IPS DF 19.7 (cell line): ENCODE results near the gene ICE1.
"Not testable (repeated sequence)": the region's sequence is repeated elsewhere in the genome, so short reads cannot be mapped to it uniquely, and the experiment has no call there.

Experiments used
- DNase-seq: peaks from one replicate; pipeline ENCODE4 v3.0.0-alpha.2; 2013; ENCODE audit warnings: low read depth, low spot score

Gene ICE1

DNA sequence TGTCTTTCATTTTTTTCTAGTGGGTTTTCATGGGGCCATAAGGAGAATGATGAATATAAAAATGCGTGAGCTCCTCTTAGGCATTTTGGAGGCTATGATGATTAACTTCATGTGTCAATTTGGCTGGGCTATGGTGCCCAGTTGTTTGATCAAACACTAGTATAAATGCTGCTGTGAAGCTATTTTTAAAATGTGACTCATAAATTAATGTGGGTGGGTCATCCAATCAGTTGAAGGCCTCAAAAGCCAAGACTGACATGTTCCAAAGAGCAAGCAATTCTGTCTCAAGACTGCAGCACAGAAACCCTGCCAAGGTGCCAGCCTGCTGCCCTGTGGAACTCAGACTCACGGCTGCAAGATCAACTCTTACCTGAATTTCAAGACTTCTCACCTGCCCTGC, 24.4 kb upstream of the ICE1 start:
- no peak for DNase-seq

DNA sequence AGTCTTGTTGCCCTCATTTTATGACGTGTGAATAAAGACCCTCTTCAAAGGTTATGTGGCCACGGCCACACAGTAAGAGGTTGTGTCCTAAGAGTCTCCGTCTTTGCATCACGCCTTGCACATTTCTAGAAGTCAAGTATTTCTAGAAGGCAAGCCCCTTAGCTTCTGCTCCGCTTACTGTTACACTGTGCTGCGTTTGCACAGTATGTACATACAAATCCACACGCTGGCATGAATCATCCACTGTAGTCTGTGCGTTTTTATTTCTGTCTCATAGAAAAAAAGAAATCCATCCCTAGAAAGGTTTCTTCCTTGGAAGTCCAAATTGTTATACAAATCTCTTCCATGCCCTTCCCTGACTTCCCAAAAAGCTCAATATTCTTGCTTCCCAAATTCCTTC, 21.4 kb upstream of the ICE1 start:
- DNase-seq = no peak

DNA sequence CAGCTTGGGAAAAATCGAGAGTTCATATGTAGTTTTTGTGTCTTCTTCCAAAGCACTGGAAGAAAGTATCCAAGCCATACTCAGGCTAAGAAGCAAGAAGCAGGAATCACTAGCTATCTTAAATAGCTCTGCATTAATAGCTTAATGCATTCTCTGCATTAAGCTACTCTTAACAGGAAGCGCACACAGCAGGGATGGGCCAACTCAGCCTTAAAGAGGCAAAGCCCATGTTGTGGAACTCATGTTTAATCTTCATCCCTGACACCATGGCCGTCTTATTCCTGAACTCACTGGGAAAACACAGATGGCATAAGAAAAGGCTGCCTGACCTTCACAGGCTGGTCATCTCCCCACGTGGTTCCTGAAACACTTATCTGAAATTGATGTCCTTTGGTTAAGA, 18.7 kb upstream of the ICE1 start:
- no peak for DNase-seq

DNA sequence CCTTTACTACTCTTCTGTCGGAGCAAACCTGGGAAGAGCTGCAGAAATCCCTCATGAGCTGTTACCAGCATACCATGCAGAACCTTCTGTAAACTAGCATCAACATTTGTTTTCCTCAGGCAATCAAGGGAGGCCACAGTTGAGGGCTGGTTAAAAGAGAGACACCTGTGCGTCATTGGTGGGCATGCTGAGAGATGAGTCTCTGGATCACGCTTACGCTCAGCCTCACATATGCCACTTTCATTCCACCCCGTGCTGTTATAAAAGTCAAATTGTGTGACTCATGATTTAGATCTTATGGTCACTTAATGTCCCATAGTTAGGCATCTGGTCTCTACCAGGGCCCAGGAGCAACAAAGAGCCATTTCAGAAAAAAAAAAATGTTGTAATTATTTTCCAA, 18.1 kb upstream of the ICE1 start:
- no peak for DNase-seq

DNA sequence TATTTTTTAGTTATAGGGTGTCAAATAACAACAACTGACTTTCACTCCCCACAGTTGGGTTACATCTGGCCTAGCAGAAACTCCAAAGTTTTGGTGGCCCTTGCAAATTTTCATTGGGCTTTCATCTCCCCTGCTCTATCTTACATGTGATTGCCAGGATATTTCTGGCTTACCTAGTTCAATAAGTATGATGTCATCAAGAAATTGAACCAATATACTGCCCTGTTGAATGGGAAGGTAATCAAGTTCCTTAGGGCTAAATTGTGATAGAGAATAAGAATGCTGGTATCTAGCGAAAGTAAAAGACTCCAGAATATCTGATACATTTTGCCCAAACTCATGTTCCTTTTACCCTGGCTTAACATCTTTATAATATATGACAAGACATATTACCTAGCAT, 17.0 kb upstream of the ICE1 start:
- DNase-seq = no peak

DNA sequence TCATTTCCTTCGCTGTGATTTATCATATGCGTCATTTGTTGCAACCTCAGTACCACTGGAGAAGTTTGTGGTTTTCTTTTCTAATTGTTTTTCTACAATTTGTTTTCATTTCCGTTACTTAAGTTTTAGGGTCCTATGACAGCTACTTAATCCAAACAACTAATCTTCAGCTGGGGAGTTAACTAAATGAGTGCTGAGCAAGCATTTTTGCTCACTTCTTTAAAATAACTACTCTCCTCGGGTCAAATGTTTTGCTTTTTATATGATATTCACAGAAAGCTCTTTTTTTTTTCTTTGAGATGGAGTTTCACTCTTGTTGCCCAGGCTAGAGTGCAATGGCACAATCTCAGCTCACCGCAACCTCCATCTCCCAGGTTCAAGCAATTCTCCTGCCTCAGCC, 14.6 kb upstream of the ICE1 start:
- DNase-seq = no peak

DNA sequence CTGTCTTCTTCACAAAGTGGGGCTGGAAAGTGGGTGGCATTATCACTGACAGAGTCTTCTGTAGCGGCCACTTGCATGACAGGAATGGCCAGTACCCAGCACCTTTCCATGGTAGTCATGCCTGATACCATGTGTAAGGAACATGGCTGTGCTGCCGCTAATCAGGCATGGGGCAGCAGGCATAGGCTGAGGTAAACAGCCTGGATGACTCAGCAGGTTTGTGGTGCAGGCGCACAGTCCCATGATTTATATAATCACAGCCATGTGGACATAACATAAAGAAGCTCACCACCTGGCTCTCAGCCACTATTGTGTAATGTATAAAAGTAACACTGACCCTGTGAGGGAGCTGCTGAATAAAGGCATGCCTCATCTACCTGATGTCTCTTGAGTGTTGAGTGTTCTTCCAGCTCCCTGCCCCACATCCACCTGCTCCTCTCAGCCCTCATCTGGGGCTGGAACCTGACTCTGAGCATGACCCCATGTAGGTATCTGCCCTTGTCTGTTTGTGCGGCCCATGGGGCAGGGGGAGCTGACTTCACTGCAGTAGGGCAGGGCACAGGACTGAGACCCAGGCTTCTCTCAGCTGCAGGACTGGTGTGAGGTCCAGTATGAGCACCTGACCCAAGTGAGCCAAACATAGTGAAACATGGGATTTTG, 13.2 kb upstream of the ICE1 start:
- no peak for DNase-seq

DNA sequence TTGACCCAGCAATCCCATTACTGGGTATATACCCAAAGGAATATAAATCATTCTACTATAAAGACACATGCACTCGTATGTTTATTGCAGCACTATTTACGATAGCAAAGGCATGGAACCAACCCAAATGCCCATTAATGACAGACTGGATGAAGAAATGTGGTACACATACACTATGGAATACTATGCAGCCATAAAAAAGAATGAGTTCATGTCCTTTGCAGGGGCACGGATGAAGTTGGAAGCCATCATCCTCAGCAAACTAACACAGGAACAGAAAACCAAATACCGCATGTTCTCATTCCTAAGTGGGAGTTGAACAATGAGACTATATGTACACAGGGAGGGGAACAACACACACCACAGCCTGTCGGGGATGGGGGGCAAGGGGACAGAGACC, 8.6 kb upstream of the ICE1 start:
- not testable (repeated sequence) for DNase-seq

DNA sequence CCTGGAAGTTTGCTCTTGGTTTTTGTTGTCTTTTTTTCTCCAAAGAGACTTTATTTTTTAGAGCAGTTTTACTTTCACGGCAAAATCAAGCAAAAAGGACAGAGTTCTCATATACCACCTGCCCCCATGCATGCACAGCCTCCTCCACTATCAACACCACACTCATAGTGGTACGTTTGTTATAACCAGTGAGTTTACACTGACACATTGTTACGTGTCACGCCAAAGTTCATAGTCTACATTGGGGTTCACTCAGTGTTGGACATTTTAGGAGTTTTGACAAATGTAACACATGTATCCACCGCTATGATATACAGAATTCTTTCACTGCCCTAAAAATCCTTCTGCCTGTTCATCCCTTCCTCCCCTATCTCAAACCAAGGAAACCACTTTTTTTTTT, 7.5 kb upstream of the ICE1 start:
- DNase-seq = no peak

DNA sequence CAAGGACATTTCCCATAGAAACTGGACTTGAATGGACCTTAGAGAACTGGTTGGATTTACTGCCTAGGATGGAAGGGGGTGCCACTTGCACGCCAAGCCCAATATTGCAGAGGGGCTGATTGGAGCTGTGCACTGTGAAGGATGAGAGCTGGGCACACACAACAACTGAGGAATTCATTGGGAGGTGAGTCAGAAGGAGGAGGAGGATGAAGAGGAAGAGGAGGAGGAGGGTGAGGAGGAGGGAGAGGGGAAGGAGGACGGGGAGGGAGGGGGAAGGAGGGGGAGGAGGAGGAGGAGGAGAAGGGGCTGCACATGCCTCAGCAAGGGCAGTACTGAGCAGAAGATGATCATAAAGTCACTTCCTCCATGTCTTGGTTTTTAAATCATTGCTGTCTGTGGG, 5.7 kb upstream of the ICE1 start:
- DNase-seq = no peak

DNA sequence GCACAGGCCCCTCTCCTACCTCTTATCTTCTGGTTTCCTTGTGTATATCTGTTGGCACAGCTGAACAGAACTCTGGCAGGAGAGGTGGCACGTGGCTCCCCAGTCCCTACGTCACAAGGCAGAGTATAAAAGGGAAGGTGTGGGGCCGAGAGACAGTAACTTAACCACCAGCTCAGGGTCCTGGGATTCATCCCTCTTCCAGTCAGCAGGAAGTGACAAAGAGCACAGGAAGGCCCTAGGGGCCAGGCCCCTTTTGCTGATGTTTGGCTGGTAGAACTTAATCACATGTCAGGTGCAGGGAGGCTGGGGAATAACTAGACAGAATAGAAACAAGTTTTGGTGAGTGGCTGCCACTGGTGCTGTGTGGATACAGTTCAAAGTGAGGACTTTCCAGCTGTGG, 4.5 kb upstream of the ICE1 start:
- no peak for DNase-seq

DNA sequence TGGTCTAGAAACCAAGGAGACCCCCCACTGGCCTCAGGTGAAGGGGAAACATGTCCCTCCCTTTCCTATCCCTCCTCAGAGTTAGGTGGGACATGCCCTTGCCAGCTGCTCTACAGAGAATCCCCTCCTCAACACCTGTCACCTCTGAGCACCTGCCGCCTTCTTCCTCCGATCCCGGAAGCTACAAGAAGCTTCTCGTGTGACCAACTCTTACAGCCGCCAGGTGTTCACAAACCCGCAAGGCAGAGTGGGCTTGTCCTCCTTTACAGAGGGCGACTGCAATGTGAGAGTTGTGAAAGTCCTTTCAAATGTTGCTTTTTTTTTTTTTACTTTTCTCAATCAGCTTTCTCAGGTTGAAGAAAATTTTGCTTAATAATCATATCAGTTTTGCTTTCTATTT, 3.7 kb upstream of the ICE1 start:
- no peak for DNase-seq

DNA sequence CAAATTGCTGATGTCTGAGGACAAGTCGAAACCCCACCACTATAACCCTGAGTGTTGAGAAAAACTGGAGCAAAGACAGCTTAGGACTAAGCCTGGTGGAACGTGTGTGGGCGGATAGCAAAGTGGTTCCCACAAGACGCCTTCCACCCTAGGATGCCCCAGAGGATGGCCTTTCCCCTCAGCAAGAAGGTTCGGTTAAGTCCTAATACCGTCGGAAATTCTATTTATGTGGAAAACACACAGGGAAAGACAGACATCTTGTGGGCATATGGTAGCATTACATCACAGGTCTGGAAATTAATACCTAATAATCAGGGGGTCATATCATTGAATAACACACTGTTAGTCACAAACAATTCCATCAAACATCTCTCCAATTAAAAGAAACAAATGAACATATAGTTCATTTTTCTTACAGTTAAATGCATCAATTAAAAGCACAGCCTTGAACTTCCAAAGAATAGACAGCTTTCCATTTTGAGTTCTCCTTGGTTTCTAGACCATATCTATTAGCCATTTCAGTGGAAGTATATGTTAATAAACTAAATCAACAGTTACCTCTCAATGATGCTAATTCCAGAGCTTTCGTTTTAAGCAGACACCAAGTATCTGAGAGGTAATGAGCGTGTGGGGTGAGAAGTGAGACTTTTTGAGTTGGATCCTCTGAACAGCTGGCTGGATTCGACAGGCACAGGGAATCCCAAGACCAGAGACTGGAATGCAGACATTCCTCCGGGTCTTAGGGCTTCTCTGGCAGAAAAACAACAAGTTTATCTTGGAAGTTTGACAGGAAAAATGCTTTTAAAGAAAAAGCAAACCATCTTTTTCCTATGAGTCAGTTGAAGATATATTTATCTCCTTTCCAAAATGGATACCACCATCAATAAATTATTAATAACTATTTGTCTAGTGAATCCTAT, 2.9 kb upstream of the ICE1 start:
- no peak for DNase-seq

DNA sequence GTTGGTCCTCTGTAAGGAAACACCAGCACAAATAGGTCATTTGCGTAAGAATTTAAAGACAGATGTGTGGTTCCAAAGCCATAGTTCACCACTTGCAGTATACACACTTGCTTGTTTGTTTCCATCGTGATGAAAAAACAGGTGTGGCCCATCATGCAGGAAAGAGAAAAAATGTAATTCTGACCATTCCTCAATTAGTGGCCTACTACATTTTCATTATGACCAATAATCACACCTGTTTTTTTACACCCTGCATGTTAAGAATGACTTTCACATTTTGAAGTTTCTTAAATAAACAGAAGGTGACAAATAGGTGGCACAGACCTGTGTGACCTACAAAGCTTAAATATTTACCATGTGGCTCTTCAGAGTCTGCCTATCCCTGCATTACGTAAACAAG, 2.2 kb upstream of the ICE1 start:
- no peak for DNase-seq

DNA sequence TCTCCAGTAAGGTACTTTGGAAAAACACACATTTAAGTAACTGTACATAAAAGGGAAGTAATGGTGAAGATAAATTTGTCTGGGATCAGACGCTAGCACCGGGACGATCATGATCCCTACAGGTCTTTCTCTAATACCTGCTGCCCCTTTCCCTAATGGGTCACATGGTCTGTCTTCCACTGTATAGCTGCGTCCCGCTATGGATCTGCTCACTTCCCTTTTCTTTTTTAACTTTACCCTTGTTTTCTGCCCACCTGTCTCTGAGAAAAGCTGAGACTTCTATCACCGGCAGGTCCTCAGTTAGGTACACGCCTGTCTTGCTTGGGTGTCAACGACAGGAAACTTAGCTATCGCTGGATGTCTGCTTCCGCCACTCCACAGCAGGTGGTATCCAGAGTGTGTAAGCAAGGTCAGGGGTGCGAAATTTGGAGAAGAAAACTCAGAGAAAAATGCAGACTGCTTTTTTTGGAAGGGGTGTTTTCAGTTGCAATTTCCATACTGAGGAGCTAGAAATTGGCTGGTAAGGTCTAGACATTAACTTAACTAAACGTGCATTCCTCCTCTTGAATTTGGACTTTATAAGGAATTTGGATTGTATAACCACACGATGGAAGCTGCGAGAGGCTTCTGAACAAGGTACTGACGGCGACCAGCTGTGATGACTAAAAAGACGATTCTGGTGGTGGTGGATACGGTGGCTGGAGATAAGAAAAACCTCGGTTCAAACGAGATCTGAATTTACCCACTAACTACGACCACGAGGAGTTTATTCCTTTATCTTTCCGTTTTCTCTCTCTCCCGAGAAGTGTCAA, 1.1 kb upstream of the ICE1 start:
- no peak for DNase-seq

DNA sequence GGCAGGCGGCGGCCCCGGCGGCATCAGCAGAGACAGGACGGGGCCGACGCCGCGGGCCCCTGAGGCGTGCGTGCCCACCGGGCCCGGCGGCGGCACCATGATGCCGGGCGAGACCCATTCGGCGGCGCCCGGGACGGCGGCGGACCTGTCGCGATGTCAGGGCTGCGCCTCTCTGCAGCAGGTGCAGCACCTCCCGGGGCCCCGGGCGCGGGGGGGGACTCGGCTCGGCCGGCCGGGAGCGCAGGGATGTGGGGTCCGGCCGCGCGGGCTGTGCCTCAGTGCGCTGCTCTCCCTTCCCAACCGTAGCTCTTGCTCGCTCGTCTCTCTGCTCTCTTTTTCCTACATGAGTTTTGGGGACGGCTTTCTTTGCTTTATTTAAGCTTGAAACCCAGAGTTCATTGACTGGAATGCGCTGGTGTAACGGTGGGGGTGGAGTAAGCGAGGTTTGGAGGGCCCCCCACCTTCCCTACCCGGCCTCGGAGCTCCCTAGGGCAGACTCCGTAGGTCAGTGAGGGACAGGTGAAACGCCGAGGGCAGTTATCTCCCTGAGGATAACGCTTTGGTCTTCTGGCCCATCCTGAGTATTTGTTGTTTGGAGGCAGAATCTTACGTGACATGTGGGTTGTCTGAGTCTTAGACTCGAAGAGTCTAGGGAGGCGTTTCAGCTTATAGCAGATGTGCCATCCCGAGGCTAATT, 490 bp downstream of the ICE1 start:
- DNase-seq = no peak

DNA sequence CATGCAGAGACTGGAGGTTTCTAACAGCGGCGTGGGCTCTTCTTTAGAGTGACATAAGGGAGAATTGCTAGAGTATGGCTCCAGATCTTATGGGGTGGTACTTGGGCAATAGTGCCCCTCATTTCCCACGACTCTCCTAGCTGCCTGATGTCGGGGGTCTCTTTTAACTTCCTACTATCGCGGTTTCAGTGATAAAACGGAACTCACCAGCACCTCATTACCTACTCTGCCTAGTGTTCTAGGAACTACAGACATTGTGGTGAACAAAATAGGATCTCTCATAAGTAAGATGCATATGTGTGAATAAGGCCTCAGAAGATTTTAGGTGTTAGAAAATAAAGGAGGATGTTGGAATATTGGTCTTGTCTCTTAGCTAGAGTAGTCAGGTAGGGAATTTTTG, 1.1 kb downstream of the ICE1 start:
- no peak for DNase-seq

DNA sequence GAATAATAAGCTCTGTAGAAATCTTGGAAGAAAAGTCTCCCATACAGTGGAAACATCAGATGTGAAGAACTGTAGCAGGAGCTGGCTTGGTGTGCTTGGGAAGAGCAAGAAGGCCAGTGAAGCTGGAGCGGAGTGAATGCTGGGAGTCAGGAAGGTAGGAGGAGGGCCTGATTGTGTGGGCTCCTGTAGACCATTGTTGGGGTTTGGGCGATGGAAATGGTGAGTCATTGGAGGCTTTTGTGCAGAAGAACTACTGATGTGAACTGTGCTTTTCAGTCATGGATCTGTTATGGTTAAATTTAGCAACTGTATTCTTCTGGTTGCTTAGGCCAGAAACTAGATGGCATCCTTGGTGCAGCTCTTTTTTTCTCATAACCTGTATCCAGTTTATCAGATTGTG, 2.3 kb downstream of the ICE1 start:
- no peak for DNase-seq

DNA sequence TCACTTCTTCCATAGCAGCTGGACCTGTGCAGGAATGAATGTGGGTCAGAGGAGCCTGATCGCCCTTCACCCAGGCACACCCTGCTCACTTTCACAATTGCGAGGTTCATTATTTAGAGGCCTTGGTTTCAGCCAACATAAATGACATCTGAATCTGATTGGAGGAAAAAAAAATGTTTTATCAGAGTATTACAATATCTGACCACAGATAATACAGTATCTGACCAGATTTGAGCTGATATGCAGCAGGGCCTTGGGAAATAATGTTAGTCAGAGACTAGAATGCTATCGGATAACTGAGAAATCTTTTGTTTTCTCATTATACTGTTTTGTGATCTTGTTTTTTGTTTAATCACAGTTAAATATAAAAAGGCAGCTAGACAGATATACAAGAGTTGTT, 7.7 kb downstream of the ICE1 start:
- no peak for DNase-seq

DNA sequence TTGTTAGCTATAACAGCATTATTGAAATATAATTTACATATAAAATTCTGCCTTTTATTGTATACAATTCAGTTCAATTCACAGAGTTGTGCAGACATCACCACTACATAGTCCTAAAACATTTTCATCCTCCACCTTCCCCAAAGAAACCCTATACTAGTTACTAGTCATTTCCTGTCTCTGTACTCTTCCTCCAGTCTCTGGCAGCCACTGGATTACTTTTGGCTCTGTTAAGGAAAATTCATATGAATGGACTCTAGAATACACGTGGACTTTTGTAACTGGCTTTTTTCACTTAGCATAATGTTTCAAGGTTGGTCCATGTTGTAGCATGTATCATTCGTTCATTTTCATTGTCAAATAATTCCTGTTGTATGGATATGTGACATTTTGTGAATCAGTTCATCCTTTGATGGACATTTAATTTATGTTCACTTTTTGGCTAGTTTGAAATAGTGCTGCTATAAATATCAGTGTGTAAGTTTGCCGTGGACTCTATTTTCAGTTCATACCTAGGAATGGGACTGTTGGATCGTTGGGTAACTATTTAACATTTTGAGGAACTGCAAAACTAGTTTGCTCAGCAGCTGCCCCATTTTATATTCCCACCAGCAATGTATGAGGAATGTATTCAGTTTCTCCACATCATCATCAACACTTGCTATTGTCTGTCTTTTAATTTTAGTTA, 9.7 kb downstream of the ICE1 start:
- no peak for DNase-seq

DNA sequence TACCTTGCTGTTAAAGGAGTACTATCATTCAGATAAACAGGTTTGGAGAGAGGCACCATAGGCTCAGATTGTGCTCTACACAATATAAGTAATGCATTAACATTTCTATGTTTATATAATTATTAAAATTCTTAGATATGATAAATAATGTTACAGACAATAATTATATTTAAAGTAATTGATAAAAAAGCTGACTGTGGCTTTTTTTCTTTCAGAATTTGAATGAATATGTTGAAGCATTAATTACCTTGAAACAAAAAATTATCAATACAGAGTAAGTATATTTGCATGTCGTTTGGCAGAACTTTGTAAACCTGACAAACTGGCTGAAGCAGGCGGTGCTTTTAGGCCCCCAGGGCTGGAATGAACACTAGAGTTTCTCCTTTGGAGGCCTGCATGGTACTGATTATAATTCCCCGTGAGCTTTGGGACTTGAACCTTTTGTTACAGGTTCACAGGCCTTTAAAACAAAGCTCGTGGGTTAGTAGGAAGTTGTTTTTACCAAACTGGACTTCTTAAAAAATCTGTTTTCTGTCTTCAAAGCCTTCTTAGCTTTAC, 13.8 kb downstream of the ICE1 start:
- no peak for DNase-seq
